Limb (tissue), 2 donors: ENCODE results near the gene LRRC10.

Source experiments
- DNase-seq, 2 donors: peaks; one replicate each; pipeline ENCODE4 v3.0.0-alpha.2; 2016; ENCODE audit errors: extremely low spot score in 2 of 2

Gene LRRC10, protein sequence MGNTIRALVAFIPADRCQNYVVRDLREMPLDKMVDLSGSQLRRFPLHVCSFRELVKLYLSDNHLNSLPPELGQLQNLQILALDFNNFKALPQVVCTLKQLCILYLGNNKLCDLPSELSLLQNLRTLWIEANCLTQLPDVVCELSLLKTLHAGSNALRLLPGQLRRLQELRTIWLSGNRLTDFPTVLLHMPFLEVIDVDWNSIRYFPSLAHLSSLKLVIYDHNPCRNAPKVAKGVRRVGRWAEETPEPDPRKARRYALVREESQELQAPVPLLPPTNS

GRCh38 chr12:69610729-69611128, at the start of gene LRRC10:
TSS of gene LRRC10 (minus strand) at chr12:69610907. CDS start at chr12:69610838, 69 bp downstream.
- no peak for DNase-seq

- DNase-seq: no peak
These were observed 49.6 kb upstream of the LRRC10 start for GRCh38 chr12:69660164-69660863.

- no peak for DNase-seq
These were observed 47.5 kb upstream of the LRRC10 start for GRCh38 chr12:69658203-69658602.

- DNase-seq: no peak
These were observed 46.9 kb upstream of the LRRC10 start for GRCh38 chr12:69657376-69658137.

- DNase-seq: peak in 1 of 2 donors; percentile 15
These were observed 45.1 kb upstream of the LRRC10 start for GRCh38 chr12:69655616-69656340.

DNA sequence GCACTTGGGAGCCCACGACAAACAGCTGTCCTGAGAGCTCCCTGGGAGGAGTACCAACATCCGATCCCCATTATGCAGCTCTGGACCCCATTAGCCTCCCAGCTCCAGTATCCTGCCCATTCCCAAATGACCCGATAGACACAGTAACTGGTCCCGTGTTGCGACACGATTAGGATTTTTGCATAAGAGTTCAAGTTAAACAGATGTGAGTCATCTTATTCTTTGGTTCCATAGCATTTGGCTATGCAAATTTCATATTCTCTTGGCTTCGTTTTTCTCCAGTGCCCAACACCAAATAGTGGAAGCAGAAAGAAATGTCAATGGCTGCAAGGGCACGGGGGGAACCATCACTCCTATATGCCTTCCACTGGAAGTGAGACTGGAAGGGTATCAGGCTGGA, 43.0 kb upstream of the LRRC10 start:
- no peak for DNase-seq

GRCh38 chr12:69651922-69652321, 41.2 kb upstream of the LRRC10 start:
- DNase-seq: no peak

DNA sequence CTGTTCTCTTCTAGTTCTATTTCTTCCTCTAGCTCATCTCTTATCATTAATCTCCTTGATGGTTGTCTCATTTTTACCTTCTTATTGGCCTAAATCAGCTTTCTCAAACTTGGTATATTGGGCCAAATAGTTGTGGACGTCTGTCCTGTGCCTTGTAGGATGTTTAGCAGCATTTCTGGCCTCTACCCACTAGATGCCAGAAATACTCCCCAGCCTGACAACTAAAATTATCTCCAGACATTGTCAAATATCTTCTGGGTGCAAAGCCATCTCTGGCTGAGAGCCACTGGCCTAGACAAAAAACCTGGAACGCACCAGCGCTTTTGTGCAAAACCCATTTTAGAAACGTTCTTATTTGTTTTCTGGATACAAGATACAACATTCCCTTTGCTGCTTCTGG, 38.8 kb upstream of the LRRC10 start:
- no peak for DNase-seq

DNA sequence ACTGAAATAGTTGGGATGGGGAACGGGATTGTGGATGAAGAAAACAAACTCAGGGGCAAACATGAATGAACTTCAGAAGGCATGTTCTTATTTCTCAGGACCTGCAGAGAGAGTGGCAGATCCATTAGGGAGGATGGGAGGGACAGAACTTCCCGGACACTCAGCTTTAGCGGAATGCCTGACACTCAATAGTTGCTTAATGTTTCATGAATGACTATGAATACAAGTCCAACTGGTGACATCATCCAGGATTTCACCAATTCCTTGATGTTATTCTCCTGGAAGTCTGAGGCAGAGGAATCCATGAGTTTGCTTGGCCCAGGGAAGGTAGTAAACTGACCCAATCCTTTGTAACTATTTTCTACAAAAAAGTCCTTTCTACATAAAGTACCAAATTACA, 37.8 kb upstream of the LRRC10 start:
- DNase-seq: no peak

DNA sequence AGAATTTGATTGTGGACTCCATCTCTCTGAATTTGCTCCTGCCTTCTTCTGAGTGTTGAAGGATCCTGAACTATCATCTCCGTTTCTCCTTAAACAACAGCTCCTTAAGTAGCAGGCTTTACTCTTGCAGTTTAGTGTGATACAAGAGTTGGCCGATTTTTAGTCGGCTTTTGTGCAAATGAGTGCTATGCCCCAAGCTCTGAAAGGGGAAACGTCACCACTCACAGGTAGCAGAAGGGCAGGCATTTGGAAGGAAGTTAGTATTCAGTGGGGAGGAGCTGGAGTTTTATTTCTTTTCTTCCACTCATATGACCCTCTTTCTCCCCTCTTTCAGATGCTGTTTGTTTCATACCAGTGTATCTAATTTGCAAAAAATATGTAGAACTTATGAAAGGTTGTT, 36.5 kb upstream of the LRRC10 start:
- no peak for DNase-seq

DNA sequence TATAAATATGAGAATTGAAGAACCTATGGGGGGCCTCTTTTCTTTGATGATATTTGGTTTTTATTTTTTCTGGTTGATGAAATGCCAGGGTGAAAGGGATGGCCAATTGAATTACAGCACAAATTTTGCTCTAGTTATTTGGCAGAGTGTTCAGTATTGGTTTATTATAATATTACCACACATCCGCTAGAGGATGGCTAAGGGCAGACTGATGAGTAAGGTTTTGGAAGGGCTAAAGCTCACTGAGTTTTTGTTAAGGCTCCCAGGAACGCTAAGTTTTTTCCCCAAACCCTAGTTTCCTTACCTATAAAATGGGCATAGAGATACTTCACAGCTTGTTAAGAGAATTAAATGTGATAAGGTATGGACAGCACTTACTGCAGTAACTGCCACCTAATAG, 34.3 kb upstream of the LRRC10 start:
- no peak for DNase-seq

GRCh38 chr12:69644511-69644910, 33.8 kb upstream of the LRRC10 start:
- DNase-seq: peak in 1 of 2 donors; percentile 7

GRCh38 chr12:69642531-69642930, 31.8 kb upstream of the LRRC10 start:
- no peak for DNase-seq

DNA sequence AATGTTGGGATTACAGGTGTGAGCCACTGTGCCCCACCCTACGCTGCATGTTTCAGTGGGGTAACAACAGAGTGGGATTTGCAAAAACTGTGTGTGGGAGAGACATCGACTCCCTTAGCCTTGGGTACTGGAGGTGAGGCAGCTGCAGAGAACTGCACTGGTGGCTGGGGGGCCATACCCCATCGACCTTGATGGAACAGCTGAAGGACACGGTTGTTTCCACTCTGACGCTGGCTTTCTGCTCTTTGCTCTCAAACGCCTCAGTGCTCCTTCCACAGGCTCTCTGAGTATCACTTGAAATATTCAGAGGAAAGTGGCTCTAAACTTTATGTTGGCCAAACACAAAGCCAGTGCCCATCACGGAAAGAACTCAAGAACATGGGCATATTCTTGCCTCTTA, 30.8 kb upstream of the LRRC10 start:
- no peak for DNase-seq

GRCh38 chr12:69639400-69640016, 28.8 kb upstream of the LRRC10 start:
- DNase-seq: peak; percentile 26 to 57

DNA sequence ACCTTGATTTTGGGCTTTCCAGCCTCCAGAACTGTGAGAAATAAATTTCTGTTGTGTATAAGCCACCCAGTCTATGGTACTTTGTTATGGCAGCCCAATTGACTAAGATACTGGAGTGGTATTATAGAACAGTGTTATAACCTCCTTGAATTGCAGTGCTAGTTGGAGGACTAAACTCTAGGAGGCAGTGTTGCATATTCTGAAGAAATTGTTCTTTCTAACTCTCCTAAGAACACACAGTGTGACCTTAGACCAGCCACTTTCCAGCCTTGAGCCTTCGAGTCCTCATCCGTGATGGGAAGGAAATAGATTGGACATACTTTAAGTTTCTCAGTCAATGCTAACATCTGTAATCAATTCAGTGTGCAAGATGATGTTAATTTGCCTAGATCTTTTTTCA, 22.4 kb upstream of the LRRC10 start:
- DNase-seq: no peak

- no peak for DNase-seq
These were observed 19.5 kb upstream of the LRRC10 start for GRCh38 chr12:69630191-69630590.

DNA sequence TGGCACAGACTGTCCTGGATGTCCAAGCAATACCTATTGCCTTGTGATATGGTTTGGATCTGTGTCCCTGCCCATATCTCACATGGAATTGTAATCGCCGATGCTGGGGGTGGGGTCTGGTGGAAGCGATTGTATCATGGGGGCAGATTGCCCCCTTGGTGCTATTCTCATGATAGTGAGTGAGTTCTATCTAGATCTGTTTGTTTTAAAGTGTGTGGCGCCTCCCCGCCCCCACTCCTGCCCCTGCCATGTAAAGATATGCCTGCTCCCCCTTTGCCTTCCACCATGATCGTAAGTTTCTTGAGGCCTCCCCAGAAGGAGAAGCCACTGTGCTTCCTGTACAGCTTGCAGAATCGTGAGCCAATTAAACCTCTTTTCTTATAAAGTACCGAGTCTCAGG, 16.8 kb upstream of the LRRC10 start:
- no peak for DNase-seq

- DNase-seq: no peak
These were observed 13.3 kb upstream of the LRRC10 start for GRCh38 chr12:69623970-69624369.

DNA sequence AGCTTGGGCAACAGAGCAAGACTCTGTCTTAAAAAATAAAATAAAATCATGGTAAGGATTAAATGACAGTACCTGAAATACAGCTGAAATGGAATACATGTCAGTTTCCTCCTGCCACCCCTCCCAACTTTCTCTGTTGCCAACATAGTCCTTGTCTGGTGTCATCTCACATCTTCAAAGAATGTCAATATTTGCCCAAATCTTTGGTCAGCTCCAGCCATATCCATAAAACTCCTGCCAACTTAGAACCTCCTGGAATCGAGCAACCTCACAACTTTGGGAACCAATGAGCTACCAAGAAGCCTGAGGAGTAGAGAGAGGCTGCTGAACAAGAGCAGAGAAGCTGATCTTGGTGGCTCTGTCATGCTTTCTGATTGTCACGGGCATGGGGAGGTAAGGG, 10.8 kb upstream of the LRRC10 start:
- DNase-seq: no peak

DNA sequence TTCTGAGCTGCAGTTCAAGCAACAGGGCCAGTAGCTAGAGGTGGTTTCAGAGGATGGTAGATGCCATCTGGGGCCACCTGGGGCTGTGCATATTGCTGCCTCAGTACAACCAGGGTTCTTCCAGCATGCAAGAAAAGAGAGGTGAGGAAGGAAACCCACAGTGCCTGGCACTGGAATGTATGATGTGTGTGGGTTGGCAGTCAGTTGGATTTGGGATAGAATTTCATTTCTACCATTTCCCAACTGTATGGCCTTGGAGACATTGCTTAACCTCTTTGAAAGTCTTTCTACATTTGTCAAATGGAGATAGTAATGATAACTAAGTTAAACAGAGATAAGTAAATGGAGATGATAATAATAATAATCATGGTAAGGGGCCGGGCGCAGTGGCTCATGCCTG, 10.2 kb upstream of the LRRC10 start:
- no peak for DNase-seq
